Endodermal cell (in vitro differentiated cells): Measurements from ENCODE around the gene SEPTIN5. TPM values are rescaled to one million over a fixed set of nuclear protein-coding genes. Genes with fewer than 3 reads are reported as not detected.

Source experiments
- DNase-seq: peaks from one replicate; pipeline ENCODE4 v3.0.0-alpha.2; 2017
- H3K27ac ChIP-seq: 2 replicates; pipeline ENCODE4 v1.5.1; 2013; ENCODE audit warnings: mild to moderate bottlenecking, low read depth, low read length, moderate library complexity
- H3K27me3 ChIP-seq: 2 replicates; pipeline ENCODE4 v1.6.1; 2013; ENCODE audit warnings: mild to moderate bottlenecking, low read length, moderate library complexity; ENCODE audit not compliant: insufficient read depth, control insufficient read depth, poor library complexity, severe bottlenecking
- H3K36me3 ChIP-seq: 2 replicates; pipeline ENCODE4 v1.7.0; 2013; ENCODE audit warnings: mild to moderate bottlenecking, low read length, moderate library complexity; ENCODE audit not compliant: control insufficient read depth, insufficient read depth
- H3K4me1 ChIP-seq: one replicate; pipeline ENCODE4 v1.7.0; 2013; ENCODE audit warnings: low read length; ENCODE audit not compliant: control insufficient read depth, insufficient read depth
- H3K4me3 ChIP-seq: 2 replicates; pipeline ENCODE4 v1.5.1; 2013; ENCODE audit warnings: mild to moderate bottlenecking, low read length, moderate library complexity
- H3K9ac ChIP-seq: 2 replicates; pipeline ENCODE4 v1.6.1; 2013; ENCODE audit warnings: mild to moderate bottlenecking, low read length, moderate library complexity; ENCODE audit not compliant: poor library complexity, severe bottlenecking; ENCODE audit errors: extremely low read depth
- H3K9me3 ChIP-seq: 2 replicates; pipeline ENCODE4 v1.6.1; 2013; ENCODE audit warnings: mild to moderate bottlenecking, low read length, moderate library complexity; ENCODE audit not compliant: control insufficient read depth
- H3K27ac Mint-ChIP-seq: 2 replicates; pipeline ENCODE4 v1.8.0; 2020; ENCODE audit warnings: mixed read lengths
- H3K27me3 Mint-ChIP-seq: 2 replicates; pipeline ENCODE4 v1.8.0; 2021; ENCODE audit warnings: mild to moderate bottlenecking, mixed read lengths; ENCODE audit not compliant: insufficient read depth
- H3K36me3 Mint-ChIP-seq: 2 replicates; pipeline ENCODE4 v1.8.0; 2020; ENCODE audit warnings: low read depth, mixed read lengths
- H3K4me1 Mint-ChIP-seq: 2 replicates; pipeline ENCODE4 v1.8.0; 2020; ENCODE audit warnings: mixed read lengths
- H3K4me3 Mint-ChIP-seq: 2 replicates; pipeline ENCODE4 v1.8.0; 2020; ENCODE audit warnings: mild to moderate bottlenecking, moderate library complexity, mixed read lengths
- H3K9me3 Mint-ChIP-seq: 2 replicates; pipeline ENCODE4 v1.8.0; 2020; ENCODE audit warnings: mild to moderate bottlenecking, mixed read lengths
- WGBS, 2 experiments: methylation state at CpG; one replicate each; pipeline versions ENCODE4 v1.1.5 to v1.1.7; 2013; ENCODE audit warnings: missing lambda C conversion rate in 2 of 2, mixed read lengths in 1 of 2; ENCODE audit not compliant: insufficient coverage in 1 of 2, insufficient read length in 1 of 2; 5-methylcytosine and 5-hydroxymethylcytosine counted together
- total RNA-seq, 2 donors: library from RNA; stranded (reverse); fragmentation: NEBNext Ultra II Directional in 1 of 2; extraction: Animal tissue kit (Norgen Biotek cat#: 25700) in 1 of 2; gene quantifications; 2 replicates in 1 of 2; 3 replicates in 1 of 2; pipeline ENCODE4 v1.2.1, GENCODE V29; 2021
- TF ChIP-seq, protein P1 (sequence below): fragments of 200-600 bp; sonication (generic); conservative IDR thresholded peaks from 2 replicates; pipeline ENCODE4 v1.5.0; 2021; ENCODE audit warnings: antibody characterized with exemption, mild to moderate bottlenecking

The SEPTIN5 gene
- total RNA-seq, 2 donors from 2014 or later: 9.8 to 20.0 TPM

GRCh38 chr22:19766240-19766510, 51.9 kb downstream of the SEPTIN5 start:
- H3K4me1 Mint-ChIP-seq: peaks cover 1% of the 10 kb centered on the region
- no peaks in the 10 kb centered on the region for H3K36me3 Mint-ChIP-seq
- Histone ChIP-seq H3K9ac (no peak overlapping the region), H3K4me1 (no peaks in the 10 kb centered on the region), H3K27ac (no peak overlapping the region), H3K4me3 (no peak overlapping the region), H3K9me3 (no peaks in the 10 kb centered on the region), H3K27me3 (peaks cover 100% of the 10 kb centered on the region), H3K36me3 (no peaks in the 10 kb centered on the region)
- H3K27me3 Mint-ChIP-seq: peaks cover 90% of the 10 kb centered on the region
- H3K4me3 Mint-ChIP-seq: no peak overlapping the region
- H3K27ac Mint-ChIP-seq: no peak overlapping the region
- TF ChIP-seq, protein P1, sequence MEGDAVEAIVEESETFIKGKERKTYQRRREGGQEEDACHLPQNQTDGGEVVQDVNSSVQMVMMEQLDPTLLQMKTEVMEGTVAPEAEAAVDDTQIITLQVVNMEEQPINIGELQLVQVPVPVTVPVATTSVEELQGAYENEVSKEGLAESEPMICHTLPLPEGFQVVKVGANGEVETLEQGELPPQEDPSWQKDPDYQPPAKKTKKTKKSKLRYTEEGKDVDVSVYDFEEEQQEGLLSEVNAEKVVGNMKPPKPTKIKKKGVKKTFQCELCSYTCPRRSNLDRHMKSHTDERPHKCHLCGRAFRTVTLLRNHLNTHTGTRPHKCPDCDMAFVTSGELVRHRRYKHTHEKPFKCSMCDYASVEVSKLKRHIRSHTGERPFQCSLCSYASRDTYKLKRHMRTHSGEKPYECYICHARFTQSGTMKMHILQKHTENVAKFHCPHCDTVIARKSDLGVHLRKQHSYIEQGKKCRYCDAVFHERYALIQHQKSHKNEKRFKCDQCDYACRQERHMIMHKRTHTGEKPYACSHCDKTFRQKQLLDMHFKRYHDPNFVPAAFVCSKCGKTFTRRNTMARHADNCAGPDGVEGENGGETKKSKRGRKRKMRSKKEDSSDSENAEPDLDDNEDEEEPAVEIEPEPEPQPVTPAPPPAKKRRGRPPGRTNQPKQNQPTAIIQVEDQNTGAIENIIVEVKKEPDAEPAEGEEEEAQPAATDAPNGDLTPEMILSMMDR: no peak
- DNase-seq: no peak
- WGBS, 2 experiments: 0 to 2% methylated on average over 21 to 36 of the region's 36 CpGs
- H3K9me3 Mint-ChIP-seq: no peaks in the 10 kb centered on the region

- no peak overlapping the region for H3K4me3 Mint-ChIP-seq
- no peaks in the 10 kb centered on the region for H3K9me3 Mint-ChIP-seq
These were observed 52.5 kb downstream of the SEPTIN5 start for GRCh38 chr22:19766511-19767426.

DNA sequence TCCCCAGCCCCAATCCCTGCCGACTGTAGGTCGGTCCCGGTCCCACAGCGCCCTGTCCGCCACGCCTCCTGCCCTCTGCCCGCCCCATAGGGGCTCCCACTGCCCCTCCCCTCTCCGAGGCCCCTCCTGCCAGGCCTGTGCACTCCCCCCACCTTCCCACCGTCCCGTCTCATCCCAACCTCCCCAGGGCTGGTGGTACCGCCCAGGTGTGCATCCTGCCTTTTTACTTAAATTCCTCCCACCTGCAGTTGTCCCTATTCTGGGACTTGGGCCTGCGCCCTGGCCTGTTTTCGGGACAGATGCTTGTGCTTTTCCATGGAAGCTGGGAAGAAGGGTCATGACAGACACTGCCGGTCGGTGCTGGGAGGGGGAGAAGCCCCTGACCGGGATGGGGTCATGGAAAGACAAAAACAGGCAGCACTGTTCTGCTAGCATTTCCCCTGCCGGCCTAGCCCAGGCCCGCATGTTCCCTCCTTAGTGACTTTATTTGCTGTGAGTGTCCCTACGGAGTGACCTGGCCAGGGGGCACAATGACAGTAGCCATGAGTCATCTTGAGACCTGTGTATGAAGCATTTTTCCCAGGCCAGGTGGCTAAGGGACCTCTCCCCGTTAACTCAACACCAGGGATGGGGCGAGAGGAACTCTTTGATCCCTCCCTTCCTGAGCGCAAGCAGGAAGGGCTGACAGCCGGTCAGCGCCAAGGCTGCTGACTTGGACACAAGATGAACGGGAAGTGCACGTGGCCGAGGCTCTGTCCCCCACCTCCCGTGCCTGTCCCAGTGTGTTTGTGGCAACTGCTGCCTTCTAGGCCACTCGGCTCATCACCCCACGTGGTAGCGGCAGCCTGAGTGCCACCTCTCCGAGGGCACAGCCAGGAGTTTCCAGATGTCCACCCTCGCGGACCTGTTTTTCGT, 53.4 kb downstream of the SEPTIN5 start:
- 27 to 40% methylated on average over 21 to 35 of the region's 35 CpGs for WGBS, 2 experiments
- peak; percentile 72 for DNase-seq

More at GRCh38 chr22:19766511-19767426, 52.5 kb downstream of the SEPTIN5 start:
- peak; percentile 80 for DNase-seq
- no peak overlapping the region for H3K4me3 ChIP-seq
- no peaks in the 10 kb centered on the region for H3K9me3 ChIP-seq
- TF ChIP-seq, protein P1: peak; percentile 73
- H3K4me1 ChIP-seq: no peaks in the 10 kb centered on the region
- 4 to 6% methylated on average over 40 to 103 of the region's 103 CpGs for WGBS, 2 experiments
- H3K9ac ChIP-seq: no peak overlapping the region
- peaks cover 89% of the 10 kb centered on the region for H3K27me3 Mint-ChIP-seq
- no peaks in the 10 kb centered on the region for H3K36me3 Mint-ChIP-seq
- peaks cover 1% of the 10 kb centered on the region for H3K4me1 Mint-ChIP-seq
- no peak overlapping the region for H3K27ac ChIP-seq
- no peaks in the 10 kb centered on the region for H3K36me3 ChIP-seq
- H3K27me3 ChIP-seq: peaks cover 100% of the 10 kb centered on the region
- H3K27ac Mint-ChIP-seq: no peak overlapping the region

More for the DNA sequence above, 53.4 kb downstream of the SEPTIN5 start:
- no peak overlapping the region for H3K4me3 ChIP-seq
- Mint-ChIP-seq H3K4me3 (no peak overlapping the region), H3K27ac (no peak overlapping the region), H3K9me3 (no peaks in the 10 kb centered on the region), H3K4me1 (peaks cover 1% of the 10 kb centered on the region), H3K27me3 (peaks cover 86% of the 10 kb centered on the region), H3K36me3 (no peaks in the 10 kb centered on the region)
- no peak overlapping the region for H3K9ac ChIP-seq
- no peaks in the 10 kb centered on the region for H3K36me3 ChIP-seq
- TF ChIP-seq, protein P1: no peak
- no peak overlapping the region for H3K27ac ChIP-seq
- peaks cover 100% of the 10 kb centered on the region for H3K27me3 ChIP-seq
- H3K4me1 ChIP-seq: no peaks in the 10 kb centered on the region
- no peaks in the 10 kb centered on the region for H3K9me3 ChIP-seq
